SK-N-SH treated with all-trans-retinoic acid at 6 μM for 48 hours (cell line): Measurements from ENCODE around the gene SRMS.

Experiments used
- ATAC-seq: fragments of 200-7000 bp; cut with Tn5 transposase; 3 replicates; pipeline ENCODE4 v1.9.1; 2020; ENCODE audit warnings: mild to moderate bottlenecking, moderate library complexity
- ARNTL ChIP-seq: fragments of 450-650 bp; formaldehyde crosslinking; IDR thresholded peaks from 2 replicates; pipeline ENCODE4 v1.5.0; 2020; ENCODE audit warnings: low read depth, mild to moderate bottlenecking, moderate library complexity, borderline replicate concordance
- BACH2 ChIP-seq: fragments of 250-450 bp; sonication (Bioruptor Pico); IDR thresholded peaks from 2 replicates; pipeline ENCODE4 v1.9.0; 2021; ENCODE audit warnings: mild to moderate bottlenecking, borderline replicate concordance
- CREB5 ChIP-seq: fragments of 250-450 bp; sonication (Bioruptor Pico); IDR thresholded peaks from 2 replicates; pipeline ENCODE4 v1.5.1; 2020; ENCODE audit warnings: low read depth, mild to moderate bottlenecking, moderate library complexity
- CSDC2 ChIP-seq: fragments of 250-450 bp; sonication (Bioruptor Pico); IDR thresholded peaks from 2 replicates; pipeline ENCODE4 v1.5.0; 2020; ENCODE audit warnings: mild to moderate bottlenecking, moderate library complexity
- ESRRG ChIP-seq: fragments of 250-450 bp; sonication (Bioruptor Pico); IDR thresholded peaks from 2 replicates; pipeline ENCODE4 v1.6.1; 2021; ENCODE audit warnings: mild to moderate bottlenecking
- GLIS3 ChIP-seq: fragments of 250-450 bp; sonication (Bioruptor Pico); IDR thresholded peaks from 2 replicates; pipeline ENCODE4 v1.5.0; 2020; ENCODE audit warnings: mild to moderate bottlenecking, moderate library complexity
- ISL1 ChIP-seq: fragments of 250-450 bp; sonication (Bioruptor Pico); IDR thresholded peaks from 2 replicates; pipeline ENCODE4 v2.1.2; 2022; ENCODE audit warnings: mild to moderate bottlenecking, moderate library complexity
- POU6F1 ChIP-seq: fragments of 250-450 bp; sonication (Bioruptor Pico); IDR thresholded peaks from 2 replicates; pipeline ENCODE4 v1.8.0; 2021; ENCODE audit warnings: low read depth, mild to moderate bottlenecking, moderate library complexity, borderline replicate concordance
- PPARA ChIP-seq: fragments of 250-450 bp; sonication (Bioruptor Pico); IDR thresholded peaks from 2 replicates; pipeline ENCODE4 v1.5.0; 2020; ENCODE audit warnings: mild to moderate bottlenecking, borderline replicate concordance
- RARB ChIP-seq: fragments of 250-450 bp; sonication (Bioruptor Pico); IDR thresholded peaks from 2 replicates; pipeline ENCODE4 v1.8.0; 2021; ENCODE audit warnings: mild to moderate bottlenecking, moderate library complexity
- TCF4 ChIP-seq: fragments of 250-450 bp; sonication (Bioruptor Pico); IDR thresholded peaks from 2 replicates; pipeline ENCODE4 v1.8.0; 2021; ENCODE audit warnings: mild to moderate bottlenecking, moderate library complexity, borderline replicate concordance
- TSHZ2 ChIP-seq: fragments of 250-450 bp; sonication (Bioruptor Pico); IDR thresholded peaks from 2 replicates; pipeline ENCODE4 v1.5.0; 2020; ENCODE audit warnings: mild to moderate bottlenecking, moderate library complexity
- ZFP3 ChIP-seq: fragments of 250-450 bp; sonication (Bioruptor Pico); IDR thresholded peaks from 2 replicates; pipeline ENCODE4 v1.5.0; 2020; ENCODE audit warnings: mild to moderate bottlenecking, moderate library complexity
- ZNF565 ChIP-seq: fragments of 450-650 bp; formaldehyde crosslinking; conservative IDR thresholded peaks from 2 replicates; pipeline ENCODE4 v1.5.0; 2020; ENCODE audit warnings: low read depth, mild to moderate bottlenecking, moderate library complexity
- ZNF70 ChIP-seq: fragments of 450-650 bp; formaldehyde crosslinking; IDR thresholded peaks from 2 replicates; pipeline ENCODE4 v1.5.0; 2020; ENCODE audit warnings: mild to moderate bottlenecking, moderate library complexity
- ZNF8 ChIP-seq: fragments of 450-650 bp; formaldehyde crosslinking; IDR thresholded peaks from 2 replicates; pipeline ENCODE4 v1.5.0; 2020; ENCODE audit warnings: mild to moderate bottlenecking, moderate library complexity
- TF ChIP-seq, protein P1 (sequence below): fragments of 250-450 bp; sonication (Bioruptor Pico); IDR thresholded peaks from 2 replicates; pipeline ENCODE4 v1.5.1; 2021; ENCODE audit warnings: mild to moderate bottlenecking, moderate library complexity

The SRMS gene

GRCh38 chr20:63499338-63499969 is 48.1 kb downstream of the SRMS start:
- ATAC-seq = no peak
- TF ChIP-seq TCF4 (CRISPR knock-in tag) (no peak), RARB (no peak), ZNF70 (CRISPR knock-in tag) (no peak), CSDC2 (CRISPR knock-in tag) (no peak), ISL1 (CRISPR knock-in tag) (no peak)
- TF ChIP-seq, protein P1, sequence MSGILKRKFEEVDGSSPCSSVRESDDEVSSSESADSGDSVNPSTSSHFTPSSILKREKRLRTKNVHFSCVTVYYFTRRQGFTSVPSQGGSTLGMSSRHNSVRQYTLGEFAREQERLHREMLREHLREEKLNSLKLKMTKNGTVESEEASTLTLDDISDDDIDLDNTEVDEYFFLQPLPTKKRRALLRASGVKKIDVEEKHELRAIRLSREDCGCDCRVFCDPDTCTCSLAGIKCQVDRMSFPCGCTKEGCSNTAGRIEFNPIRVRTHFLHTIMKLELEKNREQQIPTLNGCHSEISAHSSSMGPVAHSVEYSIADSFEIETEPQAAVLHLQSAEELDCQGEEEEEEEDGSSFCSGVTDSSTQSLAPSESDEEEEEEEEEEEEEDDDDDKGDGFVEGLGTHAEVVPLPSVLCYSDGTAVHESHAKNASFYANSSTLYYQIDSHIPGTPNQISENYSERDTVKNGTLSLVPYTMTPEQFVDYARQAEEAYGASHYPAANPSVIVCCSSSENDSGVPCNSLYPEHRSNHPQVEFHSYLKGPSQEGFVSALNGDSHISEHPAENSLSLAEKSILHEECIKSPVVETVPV (CRISPR knock-in tag) = no peak

DNA sequence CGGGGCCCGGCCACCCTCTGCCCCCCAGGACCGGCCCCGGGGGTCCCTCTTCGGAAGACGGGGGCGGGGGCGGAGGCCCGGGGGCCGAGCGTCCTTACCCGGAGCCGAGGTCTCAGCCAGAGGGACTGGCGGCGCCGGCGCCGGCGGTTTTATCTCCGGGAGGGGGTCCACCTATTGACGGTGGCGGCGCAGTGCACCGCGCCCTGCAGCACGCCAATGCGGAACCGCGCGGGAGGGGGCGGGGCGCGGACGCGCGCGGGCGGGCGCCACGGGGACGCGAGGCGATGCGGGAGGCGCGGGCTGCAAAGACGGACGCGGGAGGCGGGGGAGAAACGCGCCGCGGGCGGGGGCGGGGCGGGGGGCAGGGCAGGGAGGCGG is 48.6 kb downstream of the SRMS start, which contains the start of gene EEF1A2:
TSS of gene EEF1A2 (minus strand) at position 124 of the 378 bp plus-strand sequence. CDS start 1,320 bp downstream, outside the sequence.
- ATAC-seq = no peak
- no peak for TF ChIP-seq ISL1 (CRISPR knock-in tag)
- TF ChIP-seq ZNF70 (CRISPR knock-in tag) = no peak
- TF ChIP-seq BACH2 (CRISPR knock-in tag) = no peak
- TF ChIP-seq CREB5 (CRISPR knock-in tag) = no peak
- TF ChIP-seq GLIS3 = no peak
- TF ChIP-seq TSHZ2 (CRISPR knock-in tag) = no peak
- TF ChIP-seq CSDC2 (CRISPR knock-in tag) = no peak
- no peak for TF ChIP-seq ZNF8 (CRISPR knock-in tag)
- TF ChIP-seq, protein P1 (CRISPR knock-in tag) = no peak

- TF ChIP-seq BACH2 (CRISPR knock-in tag) (no peak), GLIS3 (no peak), PPARA (CRISPR knock-in tag) (no peak), ARNTL (no peak), ZFP3 (CRISPR knock-in tag) (no peak), RARB (no peak), POU6F1 (CRISPR knock-in tag) (no peak), ZNF8 (CRISPR knock-in tag) (no peak), ZNF565 (CRISPR knock-in tag) (no peak), TSHZ2 (CRISPR knock-in tag) (no peak), ESRRG (CRISPR knock-in tag) (no peak), ISL1 (CRISPR knock-in tag) (no peak), ZNF70 (CRISPR knock-in tag) (no peak)
- TF ChIP-seq, protein P1 (CRISPR knock-in tag) = no peak
- TF ChIP-seq, all 23 proteins: peak for 0
- peak; percentile 52 for ATAC-seq
Measured at GRCh38 chr20:63497946-63498935, 49.3 kb downstream of the SRMS start.
